K562 (cell line): ENCODE results near the gene EIF4E1B. TPM values are rescaled to one million over a fixed set of nuclear protein-coding genes. Genes with fewer than 3 reads are reported as not detected.

Source experiments
- E2F8 ChIP-seq: fragments of 450-650 bp; IDR thresholded peaks from 2 replicates; pipeline ENCODE4 v1.7.1; 2018; ENCODE audit warnings: mild to moderate bottlenecking, low read depth; ENCODE audit not compliant: partially characterized antibody
- EGR1 ChIP-seq: fragments of 450-650 bp; conservative IDR thresholded peaks from 2 replicates; pipeline ENCODE4 v1.6.1; 2017; ENCODE audit warnings: mild to moderate bottlenecking
- GATAD2B ChIP-seq: fragments of 450-650 bp; IDR thresholded peaks from 2 replicates; pipeline ENCODE4 v1.6.1; 2017; ENCODE audit warnings: mild to moderate bottlenecking, borderline replicate concordance
- ILK ChIP-seq: fragments of 450-650 bp; IDR thresholded peaks from 2 replicates; pipeline ENCODE4 v1.6.1; 2016; ENCODE audit warnings: missing genetic modification characterization, low read depth, mild to moderate bottlenecking, missing compliant biosample characterization, moderate library complexity, borderline replicate concordance
- MTA2 ChIP-seq: fragments of 450-650 bp; IDR thresholded peaks from 2 replicates; pipeline ENCODE4 v1.6.1; 2016; ENCODE audit warnings: low read depth
- NCOA6 ChIP-seq: fragments of 450-650 bp; IDR thresholded peaks from 2 replicates; pipeline ENCODE4 v1.6.1; 2017; ENCODE audit warnings: mild to moderate bottlenecking
- PHF21A ChIP-seq: fragments of 450-650 bp; IDR thresholded peaks from 2 replicates; pipeline ENCODE4 v1.6.1; 2017; ENCODE audit warnings: low read depth, borderline replicate concordance
- RFX1 ChIP-seq: fragments of 450-650 bp; IDR thresholded peaks from 2 replicates; pipeline ENCODE4 v1.6.1; 2016; ENCODE audit warnings: mild to moderate bottlenecking, moderate library complexity
- SIN3B ChIP-seq: fragments of 450-650 bp; IDR thresholded peaks from 2 replicates; pipeline ENCODE4 v1.6.1; 2017; ENCODE audit warnings: low read depth, mild to moderate bottlenecking, moderate library complexity
- TEAD1 ChIP-seq, 2 experiments: fragments of 450-650 bp in 1 of 2; sonication (generic) in 1 of 2; formaldehyde crosslinking; IDR thresholded peaks; 2 replicates each; pipeline versions ENCODE4 v1.4.0 to v1.8.0; 2020 to 2022; ENCODE audit warnings: mild to moderate bottlenecking in 2 of 2, missing genetic modification reagents in 1 of 2
- ZC3H4 ChIP-seq: sonication (generic); formaldehyde crosslinking; IDR thresholded peaks from 2 replicates; pipeline ENCODE4 v1.9.0; 2021; ENCODE audit warnings: missing genetic modification reagents, borderline replicate concordance
- polyA plus RNA-seq, 8 experiments: library from polyadenylated mRNA; depleted of rRNA in 4 of 8; stranded (reverse) in 5 of 8; unstranded in 3 of 8; fragments of >200 nt; fragmentation: Nextera tagmentation in 2 of 8; fragmentation: Illumina TruSeq in 1 of 8; extraction: Ambion mirVana in 2 of 8; extraction: Trizol in 1 of 8; gene quantifications; 2 replicates each; pipeline versions ENCODE4 v1.2.1 to v1.2.3, GENCODE V29; 2011 to 2014; ENCODE audit warnings: inconsistent platforms in 1 of 8, missing spikeins in 1 of 8
- total RNA-seq, 7 experiments: library from RNA; depleted of rRNA in 6 of 7; stranded (reverse); fragments of >200 nt in 6 of 7; fragmentation: Illumina TruSeq in 2 of 7; extraction: Trizol in 2 of 7; gene quantifications; 2 replicates each; pipeline versions ENCODE4 v1.2.1 to v1.2.3, GENCODE V29; 2011 to 2021; ENCODE audit warnings: low replicate concordance in 1 of 7
- TF ChIP-seq, protein P1 (sequence below): fragments of 250-450 bp; sonication (Bioruptor Pico); IDR thresholded peaks from 2 replicates; pipeline ENCODE4 v1.4.0; 2020
- TF ChIP-seq, protein P2 (sequence below): sonication (generic); formaldehyde crosslinking; IDR thresholded peaks from 2 replicates; pipeline ENCODE4 v1.8.1; 2023; ENCODE audit warnings: mild to moderate bottlenecking, missing genetic modification reagents

Gene EIF4E1B
- total and polyA plus RNA-seq, 9 of the 15 experiments (the other 6 are each of a cell fraction or from before 2014, with no cell fraction given): not detected

DNA sequence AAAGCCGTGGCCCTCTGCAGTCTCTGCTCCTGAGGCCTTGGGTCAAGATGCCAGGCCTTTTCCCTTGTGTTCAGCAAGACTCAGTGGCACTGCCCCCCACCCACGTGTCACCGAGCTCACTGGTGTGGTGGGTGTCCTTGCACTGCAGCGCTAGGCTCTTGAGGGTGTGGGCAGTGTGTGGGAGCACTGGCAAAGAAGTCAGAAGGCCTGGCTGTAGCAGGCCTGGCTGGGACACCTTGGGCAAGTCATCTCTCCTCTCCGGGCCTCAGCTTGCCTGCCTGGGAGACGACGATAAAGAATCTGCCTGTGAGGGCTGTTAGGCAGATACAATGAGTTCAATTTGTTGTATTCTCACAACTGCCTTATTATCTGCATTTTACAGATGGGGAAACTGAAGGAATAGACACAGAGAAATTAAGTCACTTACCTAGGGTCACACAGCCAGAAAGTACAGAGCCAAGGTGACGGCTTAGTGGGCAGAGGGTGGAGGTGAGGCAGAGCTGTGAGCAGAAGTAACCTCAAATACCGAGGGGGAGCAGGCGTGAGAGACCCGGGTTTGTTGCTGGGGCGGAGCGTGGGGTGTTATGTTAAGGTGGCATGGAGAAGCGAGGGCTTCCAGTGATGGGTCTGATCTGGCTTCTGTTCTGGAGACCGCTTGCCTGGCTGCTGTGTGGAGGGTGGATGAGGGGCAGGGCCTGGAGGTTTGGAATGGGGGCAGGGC, 18.2 kb downstream of the EIF4E1B start (continued):
- peak; percentile 87 for TF ChIP-seq MTA2
- no peak for TF ChIP-seq PHF21A
- TF ChIP-seq E2F8: no peak
- TF ChIP-seq RFX1: no peak
- no peak for TF ChIP-seq NCOA6
- TF ChIP-seq TEAD1 (CRISPR knock-in tag; IDR thresholded peaks at IDR 0.05): 0 out of 4 replicates have a peak, but pooled peaks of 1 of the 2 experiments have one; percentile 35
- TF ChIP-seq, protein P1, sequence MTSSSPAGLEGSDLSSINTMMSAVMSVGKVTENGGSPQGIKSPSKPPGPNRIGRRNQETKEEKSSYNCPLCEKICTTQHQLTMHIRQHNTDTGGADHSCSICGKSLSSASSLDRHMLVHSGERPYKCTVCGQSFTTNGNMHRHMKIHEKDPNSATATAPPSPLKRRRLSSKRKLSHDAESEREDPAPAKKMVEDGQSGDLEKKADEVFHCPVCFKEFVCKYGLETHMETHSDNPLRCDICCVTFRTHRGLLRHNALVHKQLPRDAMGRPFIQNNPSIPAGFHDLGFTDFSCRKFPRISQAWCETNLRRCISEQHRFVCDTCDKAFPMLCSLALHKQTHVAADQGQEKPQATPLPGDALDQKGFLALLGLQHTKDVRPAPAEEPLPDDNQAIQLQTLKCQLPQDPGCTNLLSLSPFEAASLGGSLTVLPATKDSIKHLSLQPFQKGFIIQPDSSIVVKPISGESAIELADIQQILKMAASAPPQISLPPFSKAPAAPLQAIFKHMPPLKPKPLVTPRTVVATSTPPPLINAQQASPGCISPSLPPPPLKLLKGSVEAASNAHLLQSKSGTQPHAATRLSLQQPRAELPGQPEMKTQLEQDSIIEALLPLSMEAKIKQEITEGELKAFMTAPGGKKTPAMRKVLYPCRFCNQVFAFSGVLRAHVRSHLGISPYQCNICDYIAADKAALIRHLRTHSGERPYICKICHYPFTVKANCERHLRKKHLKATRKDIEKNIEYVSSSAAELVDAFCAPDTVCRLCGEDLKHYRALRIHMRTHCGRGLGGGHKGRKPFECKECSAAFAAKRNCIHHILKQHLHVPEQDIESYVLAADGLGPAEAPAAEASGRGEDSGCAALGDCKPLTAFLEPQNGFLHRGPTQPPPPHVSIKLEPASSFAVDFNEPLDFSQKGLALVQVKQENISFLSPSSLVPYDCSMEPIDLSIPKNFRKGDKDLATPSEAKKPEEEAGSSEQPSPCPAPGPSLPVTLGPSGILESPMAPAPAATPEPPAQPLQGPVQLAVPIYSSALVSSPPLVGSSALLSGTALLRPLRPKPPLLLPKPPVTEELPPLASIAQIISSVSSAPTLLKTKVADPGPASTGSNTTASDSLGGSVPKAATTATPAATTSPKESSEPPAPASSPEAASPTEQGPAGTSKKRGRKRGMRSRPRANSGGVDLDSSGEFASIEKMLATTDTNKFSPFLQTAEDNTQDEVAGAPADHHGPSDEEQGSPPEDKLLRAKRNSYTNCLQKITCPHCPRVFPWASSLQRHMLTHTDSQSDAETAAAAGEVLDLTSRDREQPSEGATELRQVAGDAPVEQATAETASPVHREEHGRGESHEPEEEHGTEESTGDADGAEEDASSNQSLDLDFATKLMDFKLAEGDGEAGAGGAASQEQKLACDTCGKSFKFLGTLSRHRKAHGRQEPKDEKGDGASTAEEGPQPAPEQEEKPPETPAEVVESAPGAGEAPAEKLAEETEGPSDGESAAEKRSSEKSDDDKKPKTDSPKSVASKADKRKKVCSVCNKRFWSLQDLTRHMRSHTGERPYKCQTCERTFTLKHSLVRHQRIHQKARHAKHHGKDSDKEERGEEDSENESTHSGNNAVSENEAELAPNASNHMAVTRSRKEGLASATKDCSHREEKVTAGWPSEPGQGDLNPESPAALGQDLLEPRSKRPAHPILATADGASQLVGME (CRISPR knock-in tag): no peak
- TF ChIP-seq EGR1: peak; percentile 71
- TF ChIP-seq, protein P2, sequence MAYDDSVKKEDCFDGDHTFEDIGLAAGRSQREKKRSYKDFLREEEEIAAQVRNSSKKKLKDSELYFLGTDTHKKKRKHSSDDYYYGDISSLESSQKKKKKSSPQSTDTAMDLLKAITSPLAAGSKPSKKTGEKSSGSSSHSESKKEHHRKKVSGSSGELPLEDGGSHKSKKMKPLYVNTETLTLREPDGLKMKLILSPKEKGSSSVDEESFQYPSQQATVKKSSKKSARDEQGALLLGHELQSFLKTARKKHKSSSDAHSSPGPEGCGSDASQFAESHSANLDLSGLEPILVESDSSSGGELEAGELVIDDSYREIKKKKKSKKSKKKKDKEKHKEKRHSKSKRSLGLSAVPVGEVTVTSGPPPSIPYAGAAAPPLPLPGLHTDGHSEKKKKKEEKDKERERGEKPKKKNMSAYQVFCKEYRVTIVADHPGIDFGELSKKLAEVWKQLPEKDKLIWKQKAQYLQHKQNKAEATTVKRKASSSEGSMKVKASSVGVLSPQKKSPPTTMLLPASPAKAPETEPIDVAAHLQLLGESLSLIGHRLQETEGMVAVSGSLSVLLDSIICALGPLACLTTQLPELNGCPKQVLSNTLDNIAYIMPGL (CRISPR knock-in tag): no peak
- no peak for TF ChIP-seq ZC3H4 (CRISPR knock-in tag)
- no peak for TF ChIP-seq SIN3B
- no peak for TF ChIP-seq ILK (tag)
- TF ChIP-seq GATAD2B: no peak
